NT2/D1 (cell line): ENCODE results near the gene MT1A.

Experiments used
- DNase-seq: peaks from one replicate; pipeline ENCODE4 v3.0.0-alpha.2; 2011; ENCODE audit warnings: low read depth, low spot score
- H3K27me3 ChIP-seq: 2 replicates; pipeline ENCODE4 v1.6.0; 2011; ENCODE audit warnings: mild to moderate bottlenecking; ENCODE audit not compliant: insufficient read length, insufficient read depth
- H3K36me3 ChIP-seq: 2 replicates; pipeline ENCODE4 v1.6.1; 2011; ENCODE audit warnings: mild to moderate bottlenecking, low read length, mixed read lengths; ENCODE audit not compliant: insufficient read depth, insufficient read length
- H3K4me1 ChIP-seq: 2 replicates; pipeline ENCODE4 v1.5.1; 2011; ENCODE audit not compliant: insufficient read depth, insufficient read length
- H3K4me3 ChIP-seq: 2 replicates; pipeline ENCODE4 v1.5.1; 2011; ENCODE audit warnings: low read depth; ENCODE audit not compliant: insufficient read length
- H3K9ac ChIP-seq: 2 replicates; pipeline ENCODE4 v1.6.0; 2011; ENCODE audit warnings: low read depth; ENCODE audit not compliant: insufficient read length
- H3K9me3 ChIP-seq: 2 replicates; pipeline ENCODE4 v1.5.1; 2011; ENCODE audit warnings: mild to moderate bottlenecking, low read length; ENCODE audit not compliant: insufficient read depth
- SUZ12 ChIP-seq: IDR thresholded peaks from 2 replicates; pipeline ENCODE4 v1.6.1; 2011; ENCODE audit not compliant: insufficient read length, insufficient read depth; ENCODE audit errors: extremely low read depth
- YY1 ChIP-seq: IDR thresholded peaks from 2 replicates; pipeline ENCODE4 v1.6.1; 2011; ENCODE audit not compliant: insufficient read length, insufficient read depth
- ZNF274 ChIP-seq: IDR thresholded peaks from 2 replicates; pipeline ENCODE4 v1.6.1; 2011; ENCODE audit warnings: mild to moderate bottlenecking, low read depth, low read length

Gene MT1A

DNA sequence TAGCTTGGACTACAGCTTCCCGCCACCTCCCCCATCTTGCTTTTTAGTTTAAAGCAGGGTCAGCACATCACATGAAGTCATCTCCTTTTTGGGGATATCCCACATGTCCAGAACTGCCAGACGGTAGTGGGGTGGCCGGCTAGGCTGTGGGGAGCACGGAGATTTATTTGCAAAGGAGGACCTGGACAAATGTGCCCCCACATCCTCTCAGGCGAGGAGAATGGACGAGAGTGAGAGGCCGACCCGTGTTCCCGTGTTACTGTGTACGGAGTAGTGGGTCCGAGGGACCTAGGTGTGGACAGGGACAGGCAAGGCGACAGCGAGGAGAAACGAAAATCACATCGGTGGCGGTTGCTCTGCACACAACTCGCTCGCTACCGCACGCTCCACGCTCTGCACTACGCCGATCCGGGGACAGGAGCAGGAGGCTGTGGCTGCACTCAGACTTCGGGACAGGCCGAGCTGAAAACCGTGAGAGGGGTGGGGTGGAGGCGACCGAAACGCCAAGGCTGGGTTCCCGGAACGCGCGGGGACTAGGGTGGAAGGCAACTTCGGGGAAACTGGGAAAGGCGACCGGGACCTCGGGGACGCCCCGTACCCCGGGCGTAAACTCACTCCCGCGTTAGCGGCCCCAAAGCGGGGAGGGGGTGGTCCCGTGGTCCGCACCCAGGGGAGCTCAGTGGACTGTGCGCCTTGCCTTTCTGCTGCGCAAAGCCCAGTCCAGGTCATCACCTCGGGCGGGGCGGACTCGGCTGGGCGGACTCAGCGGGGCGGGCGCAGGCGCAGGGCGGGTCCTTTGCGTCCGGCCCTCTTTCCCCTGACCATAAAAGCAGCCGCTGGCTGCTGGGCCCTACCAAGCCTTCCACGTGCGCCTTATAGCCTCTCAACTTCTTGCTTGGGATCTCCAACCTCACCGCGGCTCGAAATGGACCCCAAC lies at the start of gene MT1A:
MT1A (plus strand) TSS at position 853 of the 937 bp plus-strand sequence; CDS start at position 926, 73 bp downstream.
- H3K9me3 ChIP-seq, result no peaks in the 10 kb centered on the region
- TF ChIP-seq ZNF274 (no peak), SUZ12 (peak; percentile 85)
- H3K36me3 ChIP-seq, result no peaks in the 10 kb centered on the region
- peak within 1 kb of the TSS; percentile 80 for H3K9ac ChIP-seq
- H3K4me1 ChIP-seq, result peaks cover 7% of the 10 kb centered on the region
- no peak for DNase-seq
- H3K4me3 ChIP-seq, result peak within 1 kb of the TSS; percentile 55
- H3K27me3 ChIP-seq, result peaks cover 75% of the 10 kb centered on the region

DNA sequence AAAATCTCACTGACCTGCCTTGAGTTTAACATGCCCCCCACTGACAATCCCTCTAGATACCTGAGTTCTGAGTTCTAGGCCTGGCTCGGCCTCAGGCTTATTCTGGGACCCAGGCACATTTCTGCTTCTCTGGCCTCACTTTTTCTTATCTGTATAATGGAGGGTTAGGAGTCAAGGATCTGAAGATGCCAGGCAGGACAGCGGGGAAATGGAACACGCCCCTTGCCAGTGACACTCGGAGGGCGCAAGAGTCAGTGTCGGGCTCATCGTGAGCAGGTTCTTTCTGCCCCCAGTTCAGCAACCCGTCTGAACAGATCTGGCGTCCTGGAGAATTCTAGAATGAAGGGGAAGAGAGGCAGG lies 49.7 kb upstream of the MT1A start:
- no peaks in the 10 kb centered on the region for H3K36me3 ChIP-seq
- peaks cover 8% of the 10 kb centered on the region for H3K4me1 ChIP-seq
- no peak for DNase-seq
- no peaks in the 10 kb centered on the region for H3K9me3 ChIP-seq
- H3K27me3 ChIP-seq, result peaks cover 73% of the 10 kb centered on the region
- peak overlapping the region; percentile 44 for H3K4me3 ChIP-seq
- TF ChIP-seq SUZ12 (no peak), YY1 (no peak), ZNF274 (no peak)
- no peak overlapping the region for H3K9ac ChIP-seq

GRCh38 chr16:56589141-56590039 lies 49.1 kb upstream of the MT1A start, which contains the start of gene MT3:
TSS of gene MT3 (plus strand) at chr16:56589528. CDS start at chr16:56589591, 63 bp downstream.
- Histone ChIP-seq H3K9me3 (no peaks in the 10 kb centered on the region), H3K9ac (peak within 1 kb of the TSS; percentile 47), H3K36me3 (no peaks in the 10 kb centered on the region), H3K27me3 (peaks cover 73% of the 10 kb centered on the region), H3K4me3 (peak within 1 kb of the TSS; percentile 44), H3K4me1 (peaks cover 8% of the 10 kb centered on the region)
- DNase-seq, result no peak
- TF ChIP-seq YY1, result no peak
- peak; percentile 80 for TF ChIP-seq SUZ12

GRCh38 chr16:56591377-56592060 lies 46.9 kb upstream of the MT1A start:
- no peak for DNase-seq
- TF ChIP-seq YY1 (no peak), SUZ12 (no peak), ZNF274 (no peak)
- no peak overlapping the region for H3K4me3 ChIP-seq
- H3K9ac ChIP-seq, result no peak overlapping the region
- peaks cover 58% of the 10 kb centered on the region for H3K27me3 ChIP-seq
- H3K36me3 ChIP-seq, result no peaks in the 10 kb centered on the region
- H3K4me1 ChIP-seq, result peaks cover 8% of the 10 kb centered on the region
- H3K9me3 ChIP-seq, result no peaks in the 10 kb centered on the region

- no peaks in the 10 kb centered on the region for H3K36me3 ChIP-seq
- DNase-seq, result no peak
- no peak overlapping the region for H3K4me3 ChIP-seq
- no peak overlapping the region for H3K9ac ChIP-seq
- H3K9me3 ChIP-seq, result no peaks in the 10 kb centered on the region
- peaks cover 8% of the 10 kb centered on the region for H3K4me1 ChIP-seq
- TF ChIP-seq ZNF274 (no peak), YY1 (no peak), SUZ12 (no peak)
- H3K27me3 ChIP-seq, result peaks cover 37% of the 10 kb centered on the region
Observed at GRCh38 chr16:56593573-56594291, 44.7 kb upstream of the MT1A start.

GRCh38 chr16:56594292-56594619 lies 44.2 kb upstream of the MT1A start:
- no peak for DNase-seq

More at GRCh38 chr16:56594292-56594619, 44.2 kb upstream of the MT1A start:
- H3K9me3 ChIP-seq, result no peaks in the 10 kb centered on the region
- H3K4me3 ChIP-seq, result no peak overlapping the region
- TF ChIP-seq SUZ12 (no peak), ZNF274 (no peak), YY1 (no peak)
- peaks cover 6% of the 10 kb centered on the region for H3K4me1 ChIP-seq
- peaks cover 32% of the 10 kb centered on the region for H3K27me3 ChIP-seq
- no peaks in the 10 kb centered on the region for H3K36me3 ChIP-seq
- H3K9ac ChIP-seq, result no peak overlapping the region
